Measurements from ENCODE around the gene BNIP3.

- no peak for TF ChIP-seq POLR2AphosphoS5 (IDR thresholded peaks at IDR 0.05; ENCODE audit: insufficient read depth, low read depth, low read length)
- TF ChIP-seq, protein P1, sequence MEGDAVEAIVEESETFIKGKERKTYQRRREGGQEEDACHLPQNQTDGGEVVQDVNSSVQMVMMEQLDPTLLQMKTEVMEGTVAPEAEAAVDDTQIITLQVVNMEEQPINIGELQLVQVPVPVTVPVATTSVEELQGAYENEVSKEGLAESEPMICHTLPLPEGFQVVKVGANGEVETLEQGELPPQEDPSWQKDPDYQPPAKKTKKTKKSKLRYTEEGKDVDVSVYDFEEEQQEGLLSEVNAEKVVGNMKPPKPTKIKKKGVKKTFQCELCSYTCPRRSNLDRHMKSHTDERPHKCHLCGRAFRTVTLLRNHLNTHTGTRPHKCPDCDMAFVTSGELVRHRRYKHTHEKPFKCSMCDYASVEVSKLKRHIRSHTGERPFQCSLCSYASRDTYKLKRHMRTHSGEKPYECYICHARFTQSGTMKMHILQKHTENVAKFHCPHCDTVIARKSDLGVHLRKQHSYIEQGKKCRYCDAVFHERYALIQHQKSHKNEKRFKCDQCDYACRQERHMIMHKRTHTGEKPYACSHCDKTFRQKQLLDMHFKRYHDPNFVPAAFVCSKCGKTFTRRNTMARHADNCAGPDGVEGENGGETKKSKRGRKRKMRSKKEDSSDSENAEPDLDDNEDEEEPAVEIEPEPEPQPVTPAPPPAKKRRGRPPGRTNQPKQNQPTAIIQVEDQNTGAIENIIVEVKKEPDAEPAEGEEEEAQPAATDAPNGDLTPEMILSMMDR (IDR thresholded peaks at IDR 0.05; ENCODE audit: extremely low read depth in 1 of 2, insufficient read depth in 1 of 2, low read depth in 1 of 2, low read length in 2 of 2), result no peak
- TF ChIP-seq POLR2A (IDR thresholded peaks at IDR 0.05; ENCODE audit: low read depth, low read length), result no peak
These were observed 25.2 kb upstream of the BNIP3 start for GRCh38 chr10:132006966-132007365.

Data from endothelial cell of umbilical vein (primary cell).